GM12801 (cell line): ENCODE data around the gene HMX3.

Experiments used
- TF ChIP-seq, protein P1 (sequence below): IDR thresholded peaks from one replicate; pipeline ENCODE4 v1.5.1; 2011; ENCODE audit warnings: control low read depth; ENCODE audit not compliant: insufficient read length; ENCODE audit errors: extremely low read depth

HMX3 gene

DNA sequence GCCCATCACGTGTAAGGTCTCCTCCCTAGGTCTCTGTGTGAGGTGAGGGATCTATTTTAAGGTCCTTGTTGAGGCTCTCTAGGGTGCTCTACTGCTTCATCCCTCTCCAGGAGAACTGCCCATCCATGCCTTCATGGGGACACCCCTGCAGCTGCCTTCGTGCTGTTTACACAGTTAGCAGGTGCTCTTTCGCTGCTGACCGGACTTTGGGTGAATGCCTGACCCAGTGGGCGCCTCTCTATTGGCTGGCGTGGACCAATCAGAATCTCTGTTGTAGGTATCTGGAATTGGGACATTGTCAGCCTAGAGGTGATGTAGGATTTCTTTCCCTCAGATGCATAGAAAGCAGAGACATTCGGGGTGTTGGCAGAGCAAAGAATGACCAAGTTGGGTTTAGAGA is 38.7 kb upstream of the HMX3 start:
- TF ChIP-seq, protein P1, sequence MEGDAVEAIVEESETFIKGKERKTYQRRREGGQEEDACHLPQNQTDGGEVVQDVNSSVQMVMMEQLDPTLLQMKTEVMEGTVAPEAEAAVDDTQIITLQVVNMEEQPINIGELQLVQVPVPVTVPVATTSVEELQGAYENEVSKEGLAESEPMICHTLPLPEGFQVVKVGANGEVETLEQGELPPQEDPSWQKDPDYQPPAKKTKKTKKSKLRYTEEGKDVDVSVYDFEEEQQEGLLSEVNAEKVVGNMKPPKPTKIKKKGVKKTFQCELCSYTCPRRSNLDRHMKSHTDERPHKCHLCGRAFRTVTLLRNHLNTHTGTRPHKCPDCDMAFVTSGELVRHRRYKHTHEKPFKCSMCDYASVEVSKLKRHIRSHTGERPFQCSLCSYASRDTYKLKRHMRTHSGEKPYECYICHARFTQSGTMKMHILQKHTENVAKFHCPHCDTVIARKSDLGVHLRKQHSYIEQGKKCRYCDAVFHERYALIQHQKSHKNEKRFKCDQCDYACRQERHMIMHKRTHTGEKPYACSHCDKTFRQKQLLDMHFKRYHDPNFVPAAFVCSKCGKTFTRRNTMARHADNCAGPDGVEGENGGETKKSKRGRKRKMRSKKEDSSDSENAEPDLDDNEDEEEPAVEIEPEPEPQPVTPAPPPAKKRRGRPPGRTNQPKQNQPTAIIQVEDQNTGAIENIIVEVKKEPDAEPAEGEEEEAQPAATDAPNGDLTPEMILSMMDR = no peak

DNA sequence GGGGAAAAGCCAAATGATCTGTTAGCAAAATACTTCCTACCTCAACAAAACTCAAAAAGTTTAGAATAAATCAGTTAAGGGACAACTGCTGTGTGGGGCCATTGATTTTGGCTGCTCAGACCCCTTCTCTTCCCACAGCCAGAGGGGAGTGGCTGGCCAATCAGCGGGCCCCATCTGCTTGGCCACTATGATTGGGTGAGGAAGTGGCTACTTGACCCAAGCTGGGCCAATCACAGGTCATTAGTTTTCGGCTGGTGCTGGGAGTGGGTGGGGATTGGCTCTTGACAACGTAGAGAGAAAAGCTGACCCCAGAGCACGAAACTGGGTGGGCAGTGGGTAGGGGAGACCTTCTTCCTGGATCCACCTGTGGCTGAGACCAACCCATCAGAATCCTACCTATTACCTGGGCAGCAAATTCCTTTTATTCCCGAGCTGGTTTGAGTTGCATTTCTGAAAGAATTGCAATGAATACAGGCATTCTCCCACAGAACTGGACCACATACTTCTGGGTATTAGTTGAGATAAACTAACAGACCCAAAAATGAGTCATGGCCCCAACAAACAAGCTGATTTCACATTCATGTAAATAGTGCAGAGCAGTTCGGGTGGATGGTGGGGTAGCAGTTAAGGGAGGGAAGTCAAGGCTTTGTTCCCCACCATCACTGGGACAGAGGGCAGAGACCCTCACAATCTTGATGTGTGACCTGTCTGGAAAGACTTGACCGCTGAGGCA is 35.6 kb upstream of the HMX3 start:
- TF ChIP-seq, protein P1 = no peak

DNA sequence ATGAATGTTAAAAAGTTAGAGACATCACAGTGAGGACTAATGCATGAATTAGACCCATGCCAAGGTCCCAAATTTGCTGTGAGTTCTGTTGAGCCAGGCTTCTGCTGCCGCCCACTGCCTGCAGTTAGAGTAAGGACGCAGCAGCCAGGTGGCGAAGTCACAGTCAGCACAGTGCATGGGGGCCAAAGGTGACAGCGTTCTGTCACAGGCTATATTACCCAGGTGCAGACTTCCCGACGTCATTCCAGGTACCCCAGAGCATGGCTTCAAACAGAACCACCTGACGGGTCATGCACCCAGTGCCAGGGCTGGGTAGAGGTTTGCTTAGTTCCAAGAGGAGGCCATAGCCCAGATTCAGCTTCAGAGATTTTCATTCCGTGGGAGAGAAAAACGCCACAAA is 33.9 kb upstream of the HMX3 start:
- TF ChIP-seq, protein P1 = no peak

GRCh38 chr10:123102673-123103072 is 33.1 kb upstream of the HMX3 start:
- TF ChIP-seq, protein P1 = no peak

- TF ChIP-seq, protein P1 = no peak
These were observed 31.8 kb upstream of the HMX3 start for GRCh38 chr10:123103944-123104343.

GRCh38 chr10:123109466-123109865 is 26.3 kb upstream of the HMX3 start:
- TF ChIP-seq, protein P1 = no peak

GRCh38 chr10:123117644-123118417 is 17.9 kb upstream of the HMX3 start:
- TF ChIP-seq, protein P1 = no peak
